Skin epidermis (tissue), 12 donors: ENCODE results near the gene PAM16.
A peak's percentile ranks its signal among the peaks of the same experiment; 100 is the strongest.
"Not testable (repeated sequence)": the region's sequence is repeated elsewhere in the genome, so short reads cannot be mapped to it uniquely, and the experiment has no call there.

Experiments
- H3K27ac ChIP-seq, 21 experiments: fragments of 200-600 bp; sonication (generic) in 11 of 21; one replicate each; pipeline ENCODE4 v1.5.0; 2020; ENCODE audit warnings: mild to moderate bottlenecking in 3 of 21, inconsistent platforms in 2 of 21, moderate library complexity in 2 of 21
- H3K4me3 ChIP-seq, 7 experiments: fragments of 200-600 bp; sonication (generic) in 2 of 7; one replicate each; pipeline ENCODE4 v1.5.0; 2020; ENCODE audit warnings: inconsistent platforms in 2 of 7, mild to moderate bottlenecking in 2 of 7, moderate library complexity in 1 of 7

The PAM16 gene

DNA sequence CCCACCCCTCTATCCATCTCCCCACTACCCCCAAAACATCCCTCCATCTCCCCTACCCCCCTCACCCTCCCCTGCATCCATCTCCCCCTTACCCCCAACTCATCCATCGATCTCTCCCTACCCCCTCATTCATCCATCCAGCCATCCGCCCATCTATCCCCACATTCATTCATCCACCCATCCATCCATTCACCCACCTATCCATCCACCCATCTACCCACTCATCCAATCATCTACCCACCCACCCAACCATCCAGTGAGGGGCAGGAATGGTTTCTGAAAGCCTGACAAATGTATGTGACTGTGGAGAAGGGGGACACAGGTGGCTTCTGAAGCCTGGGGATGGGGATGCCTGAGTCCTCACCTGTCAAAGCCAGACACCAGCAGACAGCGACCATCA lies 8.8 kb upstream of the PAM16 start:
- Histone ChIP-seq H3K27ac (no peak overlapping the region), H3K4me3 (no peak overlapping the region)

DNA sequence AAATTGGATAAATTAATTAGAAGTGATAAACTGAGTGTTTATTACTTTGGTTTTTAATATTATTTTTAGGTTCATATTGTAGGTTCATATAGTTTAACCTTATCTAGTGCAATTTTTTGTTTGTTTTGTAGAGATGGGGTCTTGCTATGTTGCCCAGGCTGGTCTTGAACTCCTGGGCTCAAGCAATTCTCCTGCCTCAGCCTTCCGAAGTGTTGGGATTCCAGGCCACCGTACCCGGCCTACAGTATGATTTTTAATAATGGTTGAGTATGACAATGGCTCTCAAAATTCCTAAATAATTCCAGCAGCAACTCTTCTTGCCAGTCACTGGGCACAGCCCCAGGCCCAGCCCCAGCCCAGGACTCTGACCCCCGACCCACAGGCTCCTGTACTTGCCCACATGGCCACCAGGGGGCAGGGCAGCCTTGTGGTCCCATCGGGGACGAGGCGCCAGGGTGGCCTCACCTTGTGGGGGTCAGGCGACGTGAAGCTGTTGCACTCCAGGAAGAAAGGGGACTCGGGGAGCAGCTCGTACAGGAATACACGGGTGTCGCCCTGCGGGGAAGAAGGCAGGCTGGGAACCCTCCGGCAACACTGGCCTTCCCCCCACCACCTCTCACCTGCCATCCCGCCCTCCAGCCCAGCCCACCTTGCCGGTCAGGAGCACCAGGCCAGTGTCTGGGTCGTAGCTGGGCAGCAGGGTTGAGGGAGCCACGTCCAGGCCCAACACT lies 7.9 kb upstream of the PAM16 start:
- Histone ChIP-seq H3K27ac (no peak overlapping the region), H3K4me3 (no peak overlapping the region)

DNA sequence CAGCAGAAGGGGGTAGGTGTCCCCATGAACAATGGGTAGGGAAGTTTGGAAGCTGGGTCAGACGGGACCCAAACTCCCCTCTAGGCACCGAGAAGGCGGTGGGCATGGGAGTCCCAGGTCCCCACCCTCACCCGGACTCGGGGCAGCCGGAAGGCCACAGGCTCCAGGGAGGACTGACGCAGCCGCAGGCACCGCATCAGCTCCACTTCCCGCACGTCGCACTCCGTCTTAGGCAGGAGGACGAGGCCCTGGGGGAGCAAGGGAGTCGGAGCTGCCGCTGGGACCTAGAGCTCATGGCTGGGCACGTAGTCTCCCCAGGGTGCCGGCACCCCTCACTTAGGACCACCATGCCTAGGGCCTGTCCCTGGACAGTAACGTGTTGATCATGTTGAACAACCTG lies 7.1 kb upstream of the PAM16 start:
- Histone ChIP-seq H3K4me3 (no peak overlapping the region), H3K27ac (no peak overlapping the region)

DNA sequence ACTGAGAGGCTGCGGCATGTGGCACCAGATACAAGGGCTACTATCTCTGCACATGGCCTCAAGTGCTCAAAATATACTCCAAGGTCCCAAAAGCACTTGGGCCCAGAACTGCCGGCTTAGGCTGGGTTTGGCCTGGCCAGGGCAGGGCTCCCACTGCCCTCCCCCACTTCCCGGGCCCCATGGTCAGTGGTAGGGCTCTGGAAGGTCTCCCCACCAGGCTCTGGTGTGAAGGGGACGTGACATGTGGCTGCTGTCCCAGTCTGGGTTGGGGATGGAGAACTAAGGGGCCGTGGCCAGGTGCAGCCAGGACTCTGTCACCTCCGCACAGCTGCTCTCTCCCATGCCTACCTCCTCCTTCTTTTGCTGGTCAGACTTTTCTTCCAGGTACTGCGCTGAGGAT lies 5.7 kb upstream of the PAM16 start:
- no peak overlapping the region for H3K27ac ChIP-seq
- H3K4me3 ChIP-seq: no peak overlapping the region

DNA sequence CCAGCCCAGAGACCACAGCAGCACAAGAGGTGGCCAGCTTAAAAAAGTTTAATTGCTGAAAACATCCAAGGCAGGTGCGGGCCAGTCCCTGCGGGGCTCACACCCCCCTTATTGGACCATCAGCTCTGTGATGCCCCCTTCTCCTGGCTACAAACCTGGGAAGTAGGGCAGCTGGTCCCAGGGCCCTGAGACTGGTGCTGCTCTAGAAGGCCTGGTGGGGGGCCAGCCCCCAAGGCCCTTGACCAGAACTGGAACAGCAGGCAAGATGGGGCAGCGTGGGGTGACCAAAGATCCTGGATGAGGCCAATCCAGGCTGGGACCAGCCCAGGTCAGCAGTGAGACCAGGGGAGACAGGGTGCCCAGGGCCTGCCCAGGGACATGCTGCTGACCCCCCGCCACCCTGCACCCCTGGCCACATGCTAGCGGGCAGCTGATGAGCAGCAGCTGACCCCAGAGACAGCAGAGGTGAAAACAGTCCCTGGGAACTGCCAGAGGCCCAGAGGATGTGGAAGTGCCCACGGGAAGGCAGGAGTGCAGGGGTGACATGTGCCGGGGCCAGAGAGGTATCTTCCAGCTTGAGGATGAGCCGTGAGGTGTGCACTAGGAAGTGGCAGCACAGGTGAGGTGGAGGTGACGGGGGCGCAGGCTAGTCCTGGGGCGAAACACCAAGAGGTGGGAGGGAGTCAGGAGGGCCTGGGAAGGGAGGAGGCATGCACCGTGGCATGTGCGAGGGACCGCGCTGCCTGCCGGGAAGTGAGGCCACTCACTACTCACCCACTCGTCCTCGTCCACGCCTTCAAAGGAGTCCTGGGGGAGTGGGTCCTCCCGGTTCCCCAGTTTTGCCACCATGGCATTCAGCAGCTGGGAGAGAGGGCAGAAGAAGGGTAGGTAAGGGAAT lies 3.6 kb upstream of the PAM16 start:
- no peak overlapping the region for H3K4me3 ChIP-seq
- H3K27ac ChIP-seq: no peak overlapping the region

DNA sequence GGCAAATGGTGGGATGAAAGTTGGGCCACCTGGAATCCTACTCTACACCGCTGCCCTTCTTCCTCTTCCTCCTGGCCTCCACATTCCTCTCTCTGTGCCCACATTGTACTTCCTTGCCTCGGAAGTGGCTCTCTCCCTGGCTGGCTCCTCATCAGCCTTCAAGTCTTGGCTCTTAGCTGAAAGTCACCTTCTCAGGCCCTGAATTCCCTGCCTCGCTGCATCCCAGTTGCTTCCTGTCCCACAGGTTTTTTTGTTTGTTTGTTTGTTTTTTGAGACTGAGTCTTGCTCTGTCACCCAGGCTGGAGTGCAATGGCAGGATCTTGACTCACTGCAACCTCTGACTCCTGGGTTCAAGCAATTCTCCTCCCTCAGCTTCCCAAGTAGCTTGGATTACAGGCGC lies 2.6 kb upstream of the PAM16 start:
- H3K27ac ChIP-seq: no peak overlapping the region
- H3K4me3 ChIP-seq: no peak overlapping the region

DNA sequence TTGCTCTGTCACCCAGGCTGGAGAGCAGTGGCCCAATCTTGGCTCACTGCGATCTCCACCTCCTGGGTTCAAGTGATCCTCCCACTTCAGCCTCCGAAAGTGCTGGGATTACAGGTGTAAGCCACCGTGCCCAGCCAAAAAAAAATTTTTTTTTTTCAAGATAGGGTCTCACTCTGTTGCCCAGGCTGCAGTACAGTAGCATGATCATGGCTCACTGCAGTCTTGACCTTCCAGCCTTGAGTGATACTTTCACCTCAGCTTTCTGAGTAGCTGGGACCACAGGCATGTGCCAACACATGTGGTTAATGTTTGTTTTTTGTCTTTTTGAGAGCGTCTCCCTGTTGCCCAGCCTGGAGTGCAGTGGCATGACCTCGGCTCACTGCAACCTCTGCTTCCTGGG lies 1.7 kb upstream of the PAM16 start:
- Histone ChIP-seq H3K4me3 (no peak overlapping the region), H3K27ac (no peak overlapping the region)

DNA sequence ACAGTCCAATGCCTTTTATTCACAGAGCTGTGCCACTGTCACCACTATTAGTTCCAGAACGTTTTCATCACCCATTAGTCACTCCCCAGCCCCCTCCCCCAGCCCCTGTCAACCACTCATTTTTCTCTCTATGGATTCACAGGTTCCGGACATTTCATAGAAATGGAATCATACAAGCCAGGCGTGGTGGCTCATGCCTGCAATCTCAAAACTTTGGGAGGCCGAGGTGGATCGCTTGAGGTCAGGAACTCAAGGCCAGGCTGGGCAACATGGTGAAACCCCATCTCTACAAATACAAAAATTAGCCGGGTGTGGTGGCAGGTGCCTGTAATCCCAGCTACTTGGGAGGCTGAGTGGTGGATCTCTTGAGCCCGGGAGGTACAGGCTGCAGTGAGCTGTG lies 759 bp upstream of the PAM16 start:
- no peak overlapping the region for H3K4me3 ChIP-seq
- H3K27ac ChIP-seq: peak overlapping the region in 1 of 21 experiments; percentile 91

DNA sequence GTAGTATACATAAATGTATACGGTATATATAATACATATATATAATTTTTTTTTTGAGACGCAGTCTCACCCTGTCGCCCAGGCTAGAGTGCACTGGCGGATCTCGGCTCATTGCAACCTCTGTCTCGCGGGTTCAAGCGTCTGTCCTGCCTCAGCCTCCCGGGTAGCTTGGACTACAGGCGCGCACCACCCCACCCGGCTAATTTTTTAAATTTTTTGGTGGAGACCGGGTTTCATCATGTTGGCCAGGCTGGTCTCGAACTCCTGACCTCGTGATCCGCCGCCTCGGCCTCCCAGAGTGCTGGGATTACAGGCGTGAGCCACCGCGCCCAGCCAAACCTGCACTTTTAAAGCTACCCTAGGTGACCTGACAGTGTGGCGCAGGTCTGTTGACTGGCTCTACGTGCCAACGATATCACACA lies 745 bp downstream of the PAM16 start:
- Histone ChIP-seq H3K27ac (peak overlapping the region; percentile 54 to 96 (median 84)), H3K4me3 (peak overlapping the region; percentile 56 to 98 (median 89))

DNA sequence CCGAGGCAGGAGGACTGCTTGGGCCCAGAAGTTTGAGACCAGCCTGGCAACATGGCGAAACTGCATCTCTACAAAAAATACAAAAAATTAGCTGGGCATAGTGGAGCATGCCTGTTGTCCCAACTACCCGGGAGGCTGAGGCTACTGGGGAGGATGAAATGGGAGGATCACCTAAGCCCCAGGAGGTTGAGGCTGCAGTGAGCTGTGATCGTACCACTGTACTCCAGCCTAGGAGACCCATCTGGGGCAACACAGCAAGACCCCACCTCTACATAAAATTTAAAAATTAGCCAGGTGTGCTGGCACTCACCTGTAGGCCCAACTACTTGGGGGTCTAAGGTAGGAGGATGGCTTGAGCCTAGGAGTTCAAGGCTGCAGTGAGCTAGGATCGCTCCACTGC lies 1.8 kb downstream of the PAM16 start:
- H3K4me3 ChIP-seq: no peak overlapping the region
- no peak overlapping the region for H3K27ac ChIP-seq

DNA sequence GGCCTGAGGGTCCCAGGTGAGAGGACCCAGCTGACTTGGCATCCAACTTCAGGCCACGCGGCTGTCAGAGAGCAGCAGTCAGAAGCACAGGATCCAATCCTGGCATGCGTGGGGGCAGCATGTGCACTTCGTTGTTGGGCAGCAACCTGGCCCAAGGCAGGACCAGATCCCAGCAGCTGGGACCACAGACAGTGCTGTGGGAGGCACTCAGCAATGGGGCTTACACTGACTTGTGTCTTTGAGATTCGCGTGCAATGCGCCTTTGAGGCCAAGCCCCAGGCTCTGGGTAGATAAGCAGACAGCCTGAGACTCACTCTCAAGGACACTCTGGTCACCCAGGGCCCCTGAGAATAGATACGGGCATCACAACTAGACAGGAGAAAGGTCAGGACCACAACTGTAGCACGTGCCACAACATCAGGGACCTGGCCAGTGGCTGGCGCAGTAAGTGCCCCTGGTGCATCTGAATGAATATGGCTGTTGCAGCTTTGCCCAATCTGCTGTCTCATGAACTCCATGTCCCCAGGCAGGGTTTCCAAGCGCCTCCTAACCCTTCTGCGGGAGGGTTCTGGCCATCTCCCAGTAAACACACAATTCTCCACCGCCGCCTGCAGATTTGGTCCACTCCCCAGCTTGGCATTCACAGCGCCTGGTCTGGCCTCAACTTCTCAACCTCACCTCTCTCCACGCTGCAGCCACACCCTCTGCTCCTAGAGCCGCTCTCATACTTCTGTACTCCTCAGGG lies 3.2 kb downstream of the PAM16 start:
- Histone ChIP-seq H3K27ac (peak overlapping the region in 1 of 21 experiments; percentile 22), H3K4me3 (no peak overlapping the region)

DNA sequence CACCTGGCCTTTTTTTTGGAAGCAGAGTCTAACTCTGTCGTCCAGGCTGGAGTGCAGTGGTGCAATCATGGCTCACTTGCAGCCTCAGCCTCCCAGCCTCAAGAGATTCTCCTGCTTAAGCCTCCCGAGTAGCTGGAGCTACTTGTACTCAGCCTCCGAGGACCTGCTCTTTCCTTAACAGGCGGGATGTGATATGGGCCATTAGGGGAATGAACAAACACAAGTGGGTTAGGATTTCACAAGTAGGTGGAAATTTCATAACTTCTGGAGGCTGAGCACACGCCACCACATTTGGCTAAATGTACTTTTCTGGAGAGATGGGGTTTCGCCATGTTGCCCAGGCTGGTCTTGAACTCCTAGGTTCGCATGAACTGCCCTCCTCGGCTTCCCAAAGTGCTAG lies 4.1 kb downstream of the PAM16 start:
- no peak overlapping the region for H3K27ac ChIP-seq
- no peak overlapping the region for H3K4me3 ChIP-seq

DNA sequence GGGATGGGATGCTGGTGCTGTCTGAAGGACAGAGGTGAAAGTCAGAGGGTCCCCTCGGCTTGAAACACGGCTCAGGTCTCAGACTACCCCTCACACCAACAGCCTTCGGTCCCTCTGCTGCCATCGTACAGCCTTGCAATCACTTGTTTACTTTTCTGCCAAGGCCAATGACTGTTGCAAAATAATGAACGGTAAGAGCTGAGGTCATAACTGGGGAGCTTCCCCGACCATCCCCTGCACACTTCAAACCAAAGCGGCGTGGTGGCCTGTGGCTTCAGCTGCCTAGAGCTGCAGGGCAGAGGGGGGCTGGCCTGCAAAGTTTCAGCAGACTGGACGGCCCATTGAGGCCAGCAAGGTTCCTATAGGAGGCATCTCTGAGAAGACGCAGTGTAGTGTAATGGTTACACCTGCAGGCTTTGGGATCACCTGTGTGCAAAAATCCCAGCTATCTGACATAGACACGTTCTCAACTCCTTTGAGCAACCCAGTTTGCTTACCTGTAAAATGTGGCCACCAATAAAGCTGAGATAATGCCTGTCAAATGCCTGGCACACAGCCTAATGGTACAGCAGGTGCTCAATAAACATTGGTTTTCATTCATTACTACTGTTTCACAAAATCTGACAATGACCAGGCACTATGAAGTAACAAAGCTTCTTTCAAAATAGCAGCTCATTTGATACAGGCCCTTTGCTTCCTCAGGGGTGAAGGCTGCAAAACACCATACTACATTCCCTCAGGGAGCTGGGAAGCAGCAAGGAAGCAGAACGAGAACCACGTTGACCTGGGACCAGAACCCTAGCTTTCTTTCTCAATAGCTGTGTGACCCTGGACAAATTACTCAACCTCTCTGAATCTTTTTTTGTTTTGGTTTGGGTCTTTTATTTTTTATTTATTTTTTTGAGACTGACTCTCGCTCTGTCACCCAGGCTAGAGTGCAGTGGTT lies 5.0 kb downstream of the PAM16 start:
- Histone ChIP-seq H3K27ac (peak overlapping the region in 1 of 21 experiments; percentile 8), H3K4me3 (no peak overlapping the region)

DNA sequence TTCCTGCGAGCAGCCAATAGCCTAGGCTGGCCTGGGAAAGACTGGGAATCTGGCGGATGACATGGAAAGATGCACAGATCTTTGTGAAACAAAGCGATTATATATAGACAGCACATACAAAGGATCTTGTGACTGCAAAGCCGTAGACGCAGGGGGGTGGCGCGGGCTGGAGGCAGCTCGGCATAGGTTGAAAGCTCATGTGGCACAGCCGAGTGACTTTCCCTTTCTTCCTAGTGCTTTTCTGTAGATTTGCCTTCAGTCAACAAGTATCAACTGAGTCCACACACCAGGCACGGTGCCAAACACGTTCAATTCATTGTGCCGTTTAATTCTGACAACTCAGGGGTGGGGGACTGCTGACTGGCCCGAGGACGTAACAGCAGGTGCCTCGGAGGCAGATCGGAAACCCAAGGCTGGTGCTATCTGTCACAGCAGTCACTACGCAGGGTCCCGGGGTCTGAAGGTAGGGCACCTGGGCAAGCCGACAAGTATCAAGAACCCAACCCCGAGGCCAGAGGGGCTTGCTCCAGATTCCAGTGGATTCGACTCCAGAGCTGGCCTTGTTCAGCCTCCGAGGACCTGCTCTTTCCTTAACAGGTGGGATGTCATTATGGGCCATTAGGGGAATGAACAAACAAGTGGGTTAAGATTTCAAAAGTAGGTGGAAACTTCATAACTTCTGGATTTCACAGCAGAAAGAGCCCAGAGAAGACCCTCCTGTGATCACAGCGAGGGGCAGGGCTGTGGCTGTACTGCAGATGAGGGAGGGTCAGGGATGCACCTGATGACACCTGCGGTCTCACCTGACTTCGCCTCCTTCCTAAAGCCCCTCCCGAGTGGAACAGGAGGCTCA lies 5.9 kb downstream of the PAM16 start:
- H3K27ac ChIP-seq: no peak overlapping the region

DNA sequence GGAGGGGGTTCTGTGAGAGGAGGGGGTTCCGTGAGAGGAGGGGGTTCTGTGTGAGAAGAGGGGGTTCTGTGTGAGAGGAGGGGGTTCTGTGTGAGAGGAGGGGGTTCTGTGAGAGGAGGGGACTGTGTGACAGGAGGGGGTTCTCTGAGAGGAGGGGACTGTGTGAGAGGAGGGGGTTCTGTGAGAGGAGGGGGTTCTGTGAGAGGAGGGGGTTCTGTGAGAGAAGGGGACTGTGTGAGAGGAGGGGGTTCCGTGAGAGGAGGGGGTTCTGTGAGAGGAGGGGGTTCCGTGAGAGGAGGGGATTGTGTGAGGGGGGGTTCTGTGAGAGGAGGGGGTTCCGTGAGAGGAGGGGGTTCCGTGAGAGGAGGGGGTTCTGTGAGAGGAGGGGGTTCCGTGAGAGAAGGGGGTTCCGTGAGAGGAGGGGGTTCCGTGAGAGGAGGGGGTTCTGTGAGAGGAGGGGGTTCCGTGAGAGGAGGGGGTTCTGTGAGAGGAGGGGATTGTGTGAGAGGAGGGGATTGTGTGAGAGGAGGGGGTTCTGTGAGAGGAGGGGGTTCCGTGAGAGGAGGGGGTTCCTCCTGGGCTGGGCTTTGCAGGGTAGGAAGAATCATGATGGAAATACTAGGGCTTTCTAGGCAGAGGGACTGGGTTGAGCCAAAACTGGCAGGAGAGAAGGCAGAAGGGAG lies 6.7 kb downstream of the PAM16 start:
- not testable (repeated sequence) for H3K27ac ChIP-seq, H3K4me3 ChIP-seq

More for the DNA sequence above, 5.9 kb downstream of the PAM16 start:
- no peak overlapping the region for H3K4me3 ChIP-seq

DNA sequence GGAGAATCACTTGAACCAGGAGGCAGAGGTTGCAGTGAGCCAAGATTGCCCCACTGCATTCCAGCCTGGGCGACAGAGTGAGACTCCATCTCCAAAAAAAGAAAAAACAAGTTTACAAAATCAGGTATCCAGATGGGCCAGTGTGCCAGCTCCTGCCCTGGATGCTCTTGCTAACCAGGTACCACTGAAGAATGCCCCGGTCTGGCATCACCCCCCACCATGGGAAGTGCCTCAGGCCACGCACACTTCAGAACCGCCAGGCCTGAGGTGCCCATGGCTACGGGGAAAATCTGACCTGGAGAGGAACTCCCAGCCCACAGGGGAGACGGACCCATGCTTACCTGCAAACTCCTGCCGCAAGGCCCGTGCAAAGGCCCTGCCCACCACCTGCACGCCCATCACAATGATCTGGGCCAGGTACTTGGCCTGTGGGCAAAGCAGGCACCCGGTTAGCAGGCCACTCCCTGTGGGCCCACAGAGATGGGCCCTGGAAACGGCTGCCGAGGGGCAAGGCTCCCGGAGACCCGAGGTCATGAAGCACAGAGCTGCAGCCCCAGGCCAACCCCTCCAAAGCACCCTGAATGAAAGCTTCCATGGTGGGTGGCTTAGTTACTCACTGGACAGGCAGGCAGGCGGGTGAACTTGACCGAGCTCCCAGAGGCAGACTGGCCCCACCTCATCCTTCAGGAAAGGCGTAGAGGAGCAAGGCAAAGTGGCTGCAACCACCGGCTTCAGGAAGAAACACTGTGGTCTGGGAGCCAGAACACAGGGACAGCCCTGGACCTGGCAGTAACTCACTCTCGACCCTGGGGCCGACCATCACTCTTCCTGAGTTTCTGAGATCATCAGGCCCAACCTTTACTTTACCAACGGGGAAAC lies 8.0 kb downstream of the PAM16 start:
- Histone ChIP-seq H3K4me3 (no peak overlapping the region), H3K27ac (no peak overlapping the region)

DNA sequence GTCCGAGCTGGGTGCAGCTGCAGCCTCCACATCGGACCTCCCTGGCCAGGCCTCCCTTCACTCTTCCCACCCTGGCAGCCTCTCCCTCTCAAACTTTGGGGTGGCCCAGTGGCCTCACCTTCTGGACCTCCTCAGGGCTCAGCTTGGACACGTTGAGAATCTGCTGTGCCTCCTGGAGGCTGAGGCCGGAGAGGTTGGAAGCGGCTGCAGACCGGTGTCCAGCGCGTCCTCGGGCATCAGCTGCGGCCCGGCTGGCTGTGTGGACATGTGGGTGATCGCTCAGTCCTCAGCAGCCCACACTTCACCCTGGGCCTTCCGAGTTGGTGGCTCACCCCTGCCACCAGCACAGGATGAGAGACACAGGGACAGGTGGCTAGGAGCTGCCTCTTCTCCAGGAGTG lies 9.9 kb downstream of the PAM16 start:
- Histone ChIP-seq H3K4me3 (no peak overlapping the region), H3K27ac (no peak overlapping the region)
